ENCODE data around the gene L3MBTL4.

DNA sequence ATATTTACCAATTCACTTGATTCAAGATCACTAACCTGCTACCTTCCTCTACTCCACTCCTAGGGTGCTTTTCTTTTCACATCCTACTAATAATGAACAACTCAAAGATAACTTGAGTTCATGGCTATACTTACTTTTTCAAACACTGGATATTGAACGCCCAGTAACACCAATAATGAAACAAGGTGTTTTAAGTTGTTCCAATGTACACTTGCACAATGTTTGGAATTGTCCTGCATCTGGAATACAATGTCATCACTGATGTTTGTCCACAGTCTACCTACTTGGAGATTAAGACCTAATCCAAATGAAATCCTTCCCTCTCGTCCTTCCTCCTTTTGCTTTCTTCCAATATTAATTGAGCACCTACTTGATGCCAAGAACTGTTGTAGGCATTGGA, 301.1 kb downstream of the L3MBTL4 start:
- TF ChIP-seq POLR2A (IDR thresholded peaks at IDR 0.05; ENCODE audit: borderline replicate concordance, extremely low read depth, insufficient read depth, insufficient read length) (no peak), YY1 (IDR thresholded peaks at IDR 0.05; ENCODE audit: extremely low read depth, insufficient replicate concordance, low read depth, low read length) (no peak), SIN3A (IDR thresholded peaks at IDR 0.05; ENCODE audit: low read depth) (no peak), ZNF274 (IDR thresholded peaks at IDR 0.05; ENCODE audit: low read depth, low read length) (no peak), EZH2 (IDR thresholded peaks at IDR 0.05) (no peak), EGR1 (IDR thresholded peaks at IDR 0.05; ENCODE audit: low read depth) (no peak)
- TF ChIP-seq, protein P1, sequence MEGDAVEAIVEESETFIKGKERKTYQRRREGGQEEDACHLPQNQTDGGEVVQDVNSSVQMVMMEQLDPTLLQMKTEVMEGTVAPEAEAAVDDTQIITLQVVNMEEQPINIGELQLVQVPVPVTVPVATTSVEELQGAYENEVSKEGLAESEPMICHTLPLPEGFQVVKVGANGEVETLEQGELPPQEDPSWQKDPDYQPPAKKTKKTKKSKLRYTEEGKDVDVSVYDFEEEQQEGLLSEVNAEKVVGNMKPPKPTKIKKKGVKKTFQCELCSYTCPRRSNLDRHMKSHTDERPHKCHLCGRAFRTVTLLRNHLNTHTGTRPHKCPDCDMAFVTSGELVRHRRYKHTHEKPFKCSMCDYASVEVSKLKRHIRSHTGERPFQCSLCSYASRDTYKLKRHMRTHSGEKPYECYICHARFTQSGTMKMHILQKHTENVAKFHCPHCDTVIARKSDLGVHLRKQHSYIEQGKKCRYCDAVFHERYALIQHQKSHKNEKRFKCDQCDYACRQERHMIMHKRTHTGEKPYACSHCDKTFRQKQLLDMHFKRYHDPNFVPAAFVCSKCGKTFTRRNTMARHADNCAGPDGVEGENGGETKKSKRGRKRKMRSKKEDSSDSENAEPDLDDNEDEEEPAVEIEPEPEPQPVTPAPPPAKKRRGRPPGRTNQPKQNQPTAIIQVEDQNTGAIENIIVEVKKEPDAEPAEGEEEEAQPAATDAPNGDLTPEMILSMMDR (IDR thresholded peaks at IDR 0.05 in 2 of 3, conservative IDR thresholded peaks at IDR 0.05 in 1 of 3; ENCODE audit: borderline replicate concordance in 1 of 3, insufficient read depth in 1 of 3, low read depth in 2 of 3, low read length in 2 of 3), result no peak
- TF ChIP-seq, protein P2, sequence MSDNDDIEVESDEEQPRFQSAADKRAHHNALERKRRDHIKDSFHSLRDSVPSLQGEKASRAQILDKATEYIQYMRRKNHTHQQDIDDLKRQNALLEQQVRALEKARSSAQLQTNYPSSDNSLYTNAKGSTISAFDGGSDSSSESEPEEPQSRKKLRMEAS (IDR thresholded peaks at IDR 0.05), result no peak
- TF ChIP-seq, protein P3, sequence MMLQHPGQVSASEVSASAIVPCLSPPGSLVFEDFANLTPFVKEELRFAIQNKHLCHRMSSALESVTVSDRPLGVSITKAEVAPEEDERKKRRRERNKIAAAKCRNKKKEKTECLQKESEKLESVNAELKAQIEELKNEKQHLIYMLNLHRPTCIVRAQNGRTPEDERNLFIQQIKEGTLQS (IDR thresholded peaks at IDR 0.05), result no peak
